ENCODE data around the gene HOXD9. TPM values are rescaled to one million over a fixed set of nuclear protein-coding genes. Genes with fewer than 3 reads are reported as not detected.

The HOXD9 gene
- total RNA-seq, 1 experiment from 2014 or later: not detected

- TF ChIP-seq, protein P1, sequence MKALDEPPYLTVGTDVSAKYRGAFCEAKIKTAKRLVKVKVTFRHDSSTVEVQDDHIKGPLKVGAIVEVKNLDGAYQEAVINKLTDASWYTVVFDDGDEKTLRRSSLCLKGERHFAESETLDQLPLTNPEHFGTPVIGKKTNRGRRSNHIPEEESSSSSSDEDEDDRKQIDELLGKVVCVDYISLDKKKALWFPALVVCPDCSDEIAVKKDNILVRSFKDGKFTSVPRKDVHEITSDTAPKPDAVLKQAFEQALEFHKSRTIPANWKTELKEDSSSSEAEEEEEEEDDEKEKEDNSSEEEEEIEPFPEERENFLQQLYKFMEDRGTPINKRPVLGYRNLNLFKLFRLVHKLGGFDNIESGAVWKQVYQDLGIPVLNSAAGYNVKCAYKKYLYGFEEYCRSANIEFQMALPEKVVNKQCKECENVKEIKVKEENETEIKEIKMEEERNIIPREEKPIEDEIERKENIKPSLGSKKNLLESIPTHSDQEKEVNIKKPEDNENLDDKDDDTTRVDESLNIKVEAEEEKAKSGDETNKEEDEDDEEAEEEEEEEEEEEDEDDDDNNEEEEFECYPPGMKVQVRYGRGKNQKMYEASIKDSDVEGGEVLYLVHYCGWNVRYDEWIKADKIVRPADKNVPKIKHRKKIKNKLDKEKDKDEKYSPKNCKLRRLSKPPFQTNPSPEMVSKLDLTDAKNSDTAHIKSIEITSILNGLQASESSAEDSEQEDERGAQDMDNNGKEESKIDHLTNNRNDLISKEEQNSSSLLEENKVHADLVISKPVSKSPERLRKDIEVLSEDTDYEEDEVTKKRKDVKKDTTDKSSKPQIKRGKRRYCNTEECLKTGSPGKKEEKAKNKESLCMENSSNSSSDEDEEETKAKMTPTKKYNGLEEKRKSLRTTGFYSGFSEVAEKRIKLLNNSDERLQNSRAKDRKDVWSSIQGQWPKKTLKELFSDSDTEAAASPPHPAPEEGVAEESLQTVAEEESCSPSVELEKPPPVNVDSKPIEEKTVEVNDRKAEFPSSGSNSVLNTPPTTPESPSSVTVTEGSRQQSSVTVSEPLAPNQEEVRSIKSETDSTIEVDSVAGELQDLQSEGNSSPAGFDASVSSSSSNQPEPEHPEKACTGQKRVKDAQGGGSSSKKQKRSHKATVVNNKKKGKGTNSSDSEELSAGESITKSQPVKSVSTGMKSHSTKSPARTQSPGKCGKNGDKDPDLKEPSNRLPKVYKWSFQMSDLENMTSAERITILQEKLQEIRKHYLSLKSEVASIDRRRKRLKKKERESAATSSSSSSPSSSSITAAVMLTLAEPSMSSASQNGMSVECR (CRISPR knock-in tag; IDR thresholded peaks at IDR 0.05; ENCODE audit: borderline replicate concordance): no peak
- TF ChIP-seq CREB1 (CRISPR knock-in tag; IDR thresholded peaks at IDR 0.05) (no peak), JUN (CRISPR knock-in tag; IDR thresholded peaks at IDR 0.05) (no peak), NR1H2 (CRISPR knock-in tag; IDR thresholded peaks at IDR 0.05) (no peak)
Measured at GRCh38 chr2:176156301-176156806, 33.8 kb downstream of the HOXD9 start (continued).

DNA sequence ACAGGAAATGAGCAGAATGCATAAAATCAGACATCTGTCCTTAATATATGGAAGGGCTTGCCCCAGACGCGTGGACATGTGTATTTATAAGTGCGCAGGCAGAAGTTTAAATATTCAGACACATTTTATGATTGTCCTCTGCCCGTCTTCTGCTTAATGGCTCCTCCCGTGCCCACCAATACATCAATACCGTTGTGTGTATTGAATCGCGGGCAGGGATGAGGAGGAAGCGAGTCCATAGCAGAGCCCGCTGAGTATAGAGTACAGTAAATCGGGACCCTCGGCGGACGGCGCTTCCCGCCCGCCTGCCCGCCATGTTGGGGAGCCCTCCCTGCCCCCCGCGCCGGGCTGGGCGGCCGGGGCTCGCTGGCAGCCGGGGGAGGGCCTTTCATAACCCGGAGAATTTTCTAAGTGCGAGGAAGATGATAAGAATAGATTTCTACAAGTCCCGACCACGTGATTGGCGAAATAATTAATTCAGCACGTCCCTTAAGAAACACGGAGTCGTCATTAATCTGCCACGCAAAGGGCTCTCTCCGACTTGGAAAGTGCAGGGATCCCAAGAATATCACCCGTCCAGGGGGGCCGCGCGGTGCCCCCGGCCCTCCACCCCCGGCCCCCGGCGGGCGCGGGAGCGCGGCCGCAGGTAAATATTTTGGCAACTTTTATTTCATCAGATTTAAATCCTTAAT is 34.4 kb downstream of the HOXD9 start, which contains the start of gene HOXD3:
TSS of gene HOXD3 (plus strand) at position 501 of the 692 bp plus-strand sequence. CDS start 11,808 bp downstream, outside the sequence.
- Mint-ChIP-seq H3K36me3 (peaks cover 2% of the 10 kb centered on the region; the same call in 1 of the 2 replicates), H3K27ac (no peak within 1 kb of the TSS), H3K4me1 (peaks cover 32% of the 10 kb centered on the region), H3K9me3 (no peaks in the 10 kb centered on the region), H3K27me3 (ENCODE audit: low read depth) (peaks cover 100% of the 10 kb centered on the region), H3K4me3 (no peak within 1 kb of the TSS)
- DNase-seq (ENCODE audit: low spot score) (no peak), ATAC-seq (no peak)
- CTCF ChIA-PET: no interaction called here
- POLR2A ChIA-PET: no interaction called here
- TF ChIP-seq NR3C1 (CRISPR knock-in tag; conservative IDR thresholded peaks at IDR 0.05; ENCODE audit: low read depth) (no peak), FOXP1 (CRISPR knock-in tag; IDR thresholded peaks at IDR 0.05; ENCODE audit: borderline replicate concordance) (no peak), MYBL2 (CRISPR knock-in tag; IDR thresholded peaks at IDR 0.05) (no peak), USF1 (CRISPR knock-in tag; IDR thresholded peaks at IDR 0.05) (no peak), OVOL2 (CRISPR knock-in tag; IDR thresholded peaks at IDR 0.05; ENCODE audit: borderline replicate concordance) (no peak), ZNF416 (CRISPR knock-in tag; IDR thresholded peaks at IDR 0.05) (no peak), PRRX2 (CRISPR knock-in tag; IDR thresholded peaks at IDR 0.05) (no peak), SMAD3 (CRISPR knock-in tag; IDR thresholded peaks at IDR 0.05; ENCODE audit: borderline replicate concordance) (no peak), RORB (CRISPR knock-in tag; IDR thresholded peaks at IDR 0.05) (no peak), ATF2 (CRISPR knock-in tag; IDR thresholded peaks at IDR 0.05; ENCODE audit: borderline replicate concordance, low read depth) (no peak), E2F5 (CRISPR knock-in tag; IDR thresholded peaks at IDR 0.05) (no peak), ZNF423 (CRISPR knock-in tag; IDR thresholded peaks at IDR 0.05) (no peak)
- TF ChIP-seq, protein P2, sequence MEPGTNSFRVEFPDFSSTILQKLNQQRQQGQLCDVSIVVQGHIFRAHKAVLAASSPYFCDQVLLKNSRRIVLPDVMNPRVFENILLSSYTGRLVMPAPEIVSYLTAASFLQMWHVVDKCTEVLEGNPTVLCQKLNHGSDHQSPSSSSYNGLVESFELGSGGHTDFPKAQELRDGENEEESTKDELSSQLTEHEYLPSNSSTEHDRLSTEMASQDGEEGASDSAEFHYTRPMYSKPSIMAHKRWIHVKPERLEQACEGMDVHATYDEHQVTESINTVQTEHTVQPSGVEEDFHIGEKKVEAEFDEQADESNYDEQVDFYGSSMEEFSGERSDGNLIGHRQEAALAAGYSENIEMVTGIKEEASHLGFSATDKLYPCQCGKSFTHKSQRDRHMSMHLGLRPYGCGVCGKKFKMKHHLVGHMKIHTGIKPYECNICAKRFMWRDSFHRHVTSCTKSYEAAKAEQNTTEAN (CRISPR knock-in tag; IDR thresholded peaks at IDR 0.05): no peak

Measured in WTC11 (cell line).